Right forelimb (tissue), 1 donor: Measurements from ENCODE around the gene PELI2.

ENCODE experiments used
- DNase-seq: peaks from one replicate; pipeline ENCODE4 v3.0.0-alpha.2; 2018

The PELI2 gene

DNA sequence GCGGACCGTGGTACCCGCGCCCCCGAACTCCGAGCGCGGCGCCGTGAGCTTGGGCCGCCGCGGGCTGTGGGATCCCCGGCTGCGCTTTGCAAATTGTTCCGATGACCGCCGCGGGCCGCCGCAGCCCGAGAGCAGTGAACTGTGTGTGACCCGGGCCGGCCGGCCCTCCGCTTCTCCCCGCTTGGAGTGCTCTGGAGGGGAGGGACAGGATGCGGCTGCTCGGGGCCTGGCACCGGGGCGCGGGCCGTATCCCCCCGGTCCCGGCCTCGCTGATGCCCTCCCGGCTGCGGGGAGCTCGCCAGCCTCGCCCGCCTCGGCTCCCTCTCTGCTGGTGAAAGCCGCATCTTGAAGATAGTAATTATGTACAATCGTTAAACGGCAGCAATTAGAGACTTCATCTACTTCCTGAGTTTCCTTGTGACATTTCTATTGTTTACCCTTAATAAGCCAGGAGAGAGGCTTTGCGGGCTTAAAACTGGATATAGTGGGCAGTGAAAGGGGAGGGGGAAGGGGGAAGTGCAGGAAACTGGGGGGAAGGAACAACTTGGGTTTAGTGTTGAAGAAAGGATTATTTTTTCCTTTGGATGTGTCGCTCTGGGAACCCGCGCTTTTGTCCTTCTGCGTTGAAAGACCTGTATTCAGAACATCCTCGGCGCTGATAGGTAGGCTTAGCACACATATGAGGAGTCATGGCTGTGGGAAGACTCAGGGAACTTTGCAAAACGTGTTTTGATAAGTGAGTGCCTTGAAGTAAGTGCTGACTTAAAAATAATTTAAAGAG is 1.2 kb downstream of the PELI2 start:
- peak; percentile 78 for DNase-seq

DNA sequence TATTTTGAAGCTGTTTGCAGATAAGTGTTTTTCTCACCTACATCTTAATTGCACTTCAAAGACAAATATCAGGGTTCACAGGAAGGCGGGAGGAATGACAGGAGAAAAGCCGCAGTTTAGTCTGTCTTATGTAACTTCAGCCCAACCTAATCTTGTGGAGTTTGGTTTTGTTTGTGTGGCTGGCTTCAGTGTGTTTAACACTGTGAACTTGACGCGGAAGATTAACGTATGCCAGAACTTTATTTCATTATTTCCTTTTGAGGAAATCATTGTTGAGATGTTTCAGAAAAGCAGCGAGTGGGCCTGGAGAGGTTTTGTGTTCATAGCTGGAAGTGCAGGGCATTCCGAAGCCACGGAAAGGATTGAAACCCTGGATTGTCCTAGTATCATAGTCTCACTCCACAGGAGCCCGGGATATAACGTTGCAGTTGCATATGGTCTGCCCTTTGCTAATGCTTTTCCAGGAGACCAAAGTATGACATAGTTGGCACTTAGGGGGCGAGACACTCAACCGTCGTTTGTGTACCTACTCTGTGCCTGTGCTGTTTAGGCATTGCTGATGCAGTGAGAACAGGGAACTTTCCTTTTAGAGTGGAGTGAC is 2.0 kb downstream of the PELI2 start:
- no peak for DNase-seq

DNA sequence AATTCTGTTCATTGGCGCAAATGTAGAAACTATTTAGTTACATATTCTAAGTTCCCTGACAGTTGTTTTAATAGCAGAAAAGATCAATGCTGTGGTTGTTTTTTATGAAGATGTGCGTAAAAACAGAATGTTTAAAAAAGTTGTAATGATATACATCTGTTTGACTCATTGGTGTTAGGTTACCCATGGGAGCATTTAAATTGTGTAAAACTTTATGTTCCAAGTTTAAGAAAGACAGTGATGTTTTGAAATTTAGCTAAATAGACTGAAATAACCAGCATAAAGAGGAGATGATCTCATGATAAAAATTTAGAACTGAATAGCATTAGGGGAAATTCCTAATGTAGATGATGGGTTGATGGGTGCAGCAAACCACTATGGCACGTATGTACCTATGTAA is 3.6 kb downstream of the PELI2 start:
- no peak for DNase-seq

GRCh38 chr14:56122301-56122700 is 4.1 kb downstream of the PELI2 start:
- DNase-seq: no peak

DNA sequence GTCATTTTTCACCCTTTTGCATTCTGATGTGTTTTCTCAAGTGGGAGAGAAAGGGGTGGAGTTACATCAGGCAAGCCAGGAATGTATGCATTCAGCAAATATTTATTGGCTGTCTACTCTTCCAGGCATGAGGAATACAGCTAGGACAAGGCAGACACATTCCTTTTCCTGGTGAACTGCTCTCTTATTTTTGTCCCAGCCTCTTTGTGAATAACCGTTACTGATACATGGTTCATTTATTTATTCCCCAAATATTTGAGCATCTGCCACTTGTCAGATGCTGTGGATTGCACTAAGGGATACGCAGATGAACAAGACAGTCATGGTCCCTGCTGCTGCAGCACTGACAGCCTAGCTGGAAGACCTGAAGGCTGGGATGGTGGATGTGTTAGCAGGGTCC is 6.1 kb downstream of the PELI2 start:
- no peak for DNase-seq

DNA sequence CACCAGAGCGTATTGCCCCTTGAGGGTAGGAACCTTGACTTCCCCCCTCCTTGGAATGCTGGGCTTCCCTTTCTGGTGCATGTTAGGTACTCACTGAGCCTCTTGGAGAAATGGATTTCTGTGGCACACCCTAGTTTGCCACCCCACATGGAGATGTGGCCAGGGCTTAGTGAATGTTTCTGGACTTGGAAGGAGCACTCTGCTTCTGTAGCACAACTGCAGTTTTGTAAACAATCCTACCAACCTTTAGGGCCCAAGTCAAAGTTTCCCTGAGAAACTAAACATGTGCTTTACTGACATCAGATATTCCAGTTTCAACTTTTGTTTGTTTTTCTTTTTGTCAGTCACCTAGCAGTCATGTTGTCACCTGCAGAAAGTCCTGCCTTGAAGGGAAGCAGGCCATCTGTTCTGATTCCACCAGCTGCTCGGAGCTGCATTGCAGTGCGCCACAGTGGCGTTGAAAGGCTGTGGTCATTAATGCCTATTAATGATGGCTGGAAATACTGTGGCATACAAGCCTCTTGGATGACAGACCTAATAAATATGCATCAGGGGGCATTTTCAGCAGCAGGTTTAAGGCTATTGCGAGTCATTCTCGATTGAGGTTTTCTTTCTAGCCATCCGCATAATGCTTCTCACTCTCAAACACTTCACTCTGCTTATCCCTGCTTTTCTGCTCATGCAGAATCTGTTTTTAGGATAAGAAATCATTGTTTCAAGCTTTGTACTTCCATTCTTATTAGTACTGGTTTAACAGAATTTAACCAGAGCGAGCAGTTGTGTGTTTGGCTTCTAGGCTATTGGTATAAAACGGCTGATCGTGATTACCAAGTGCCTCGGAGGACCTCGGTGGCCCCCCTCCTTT is 7.8 kb downstream of the PELI2 start:
- no peak for DNase-seq

GRCh38 chr14:56126637-56126913 is 8.4 kb downstream of the PELI2 start:
- no peak for DNase-seq

- no peak for DNase-seq
These were observed 8.9 kb downstream of the PELI2 start for GRCh38 chr14:56127156-56127555.

DNA sequence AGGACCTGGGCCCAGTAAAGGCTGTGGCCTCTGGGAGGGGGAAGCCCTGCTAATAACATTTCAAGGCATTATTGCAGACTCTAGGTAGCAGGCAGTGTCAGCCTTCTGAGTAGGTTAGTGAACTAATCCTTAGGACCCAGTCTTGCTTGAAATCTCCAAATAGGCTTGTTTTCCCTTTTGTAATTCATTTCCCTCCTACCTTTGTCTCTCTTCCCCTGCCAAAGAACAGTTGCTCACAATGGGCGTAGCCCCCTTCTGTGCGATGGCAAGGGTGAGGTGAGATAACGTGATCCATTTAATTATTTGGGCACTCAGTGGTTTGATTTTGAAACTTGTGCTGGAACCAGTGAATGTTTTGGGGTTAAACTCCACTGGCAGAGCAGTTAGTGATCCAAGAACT is 10.9 kb downstream of the PELI2 start:
- no peak for DNase-seq

- no peak for DNase-seq
These were observed 11.7 kb downstream of the PELI2 start for GRCh38 chr14:56129933-56130332.

GRCh38 chr14:56131004-56131864 is 13.0 kb downstream of the PELI2 start:
- DNase-seq: no peak

DNA sequence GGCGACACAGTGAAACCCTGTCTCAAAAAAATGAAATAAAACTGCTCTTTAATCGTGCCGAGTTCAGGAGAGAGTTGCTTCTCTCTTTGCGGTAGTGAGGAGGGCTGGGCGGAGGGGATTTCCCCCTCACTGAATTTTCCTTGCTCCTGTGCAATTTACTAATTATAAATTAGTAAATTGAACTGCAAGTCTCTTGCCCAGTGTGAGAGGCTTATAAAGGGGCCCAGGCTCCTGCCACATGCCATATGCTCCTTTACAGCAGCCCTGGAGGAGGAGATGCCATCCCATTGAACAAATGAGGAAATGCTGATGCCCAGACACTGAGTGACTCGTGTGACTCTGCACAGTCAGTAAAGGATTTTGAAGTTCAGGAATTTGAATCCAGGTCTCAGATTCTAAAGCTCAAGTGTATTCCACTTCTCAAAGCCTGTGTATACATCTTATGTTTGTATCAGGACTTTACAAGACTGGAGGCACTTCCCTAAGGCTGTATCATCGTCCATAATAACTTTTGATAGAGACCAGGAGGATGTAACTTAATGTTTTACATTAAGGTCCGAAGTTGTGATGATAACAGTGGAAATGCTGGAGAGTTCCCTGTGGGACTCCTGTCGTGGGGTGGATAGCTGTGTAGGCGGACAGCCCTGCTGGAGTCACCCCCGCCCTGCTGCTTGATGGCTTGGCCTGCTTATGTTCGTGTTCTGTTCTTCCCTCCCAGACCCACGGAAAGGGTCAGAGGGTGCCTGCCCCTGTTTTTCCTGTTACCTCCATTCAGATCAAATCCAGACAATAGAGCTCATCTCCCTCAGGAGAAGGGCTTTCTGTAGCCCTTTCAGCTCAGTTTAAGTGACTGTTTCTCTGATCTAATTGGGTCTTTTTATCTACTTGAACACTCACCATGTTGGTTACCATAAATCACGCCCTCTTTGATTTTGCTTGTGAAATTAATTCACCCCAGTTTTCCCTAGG is 13.9 kb downstream of the PELI2 start:
- no peak for DNase-seq

GRCh38 chr14:56133547-56133946 is 15.3 kb downstream of the PELI2 start:
- DNase-seq: no peak

DNA sequence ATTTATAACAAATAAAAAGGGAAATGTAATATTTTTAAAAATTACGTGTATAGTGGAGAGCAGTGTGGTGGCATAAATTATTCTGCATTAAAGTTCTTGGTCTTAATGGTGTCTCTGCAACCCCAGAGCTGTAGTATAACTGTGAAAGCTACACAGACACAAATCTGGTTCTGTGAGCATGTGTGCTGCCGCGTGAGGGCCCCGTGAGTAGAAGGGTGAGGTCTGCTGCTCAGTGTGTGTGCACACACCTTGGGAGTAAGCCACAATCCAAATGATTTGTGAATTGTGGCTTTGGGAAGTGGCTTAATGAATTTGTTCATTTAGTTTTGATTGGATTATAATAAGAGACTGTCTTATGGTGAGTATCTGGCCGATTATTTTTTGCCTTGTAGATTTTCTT is 16.8 kb downstream of the PELI2 start:
- DNase-seq: no peak

DNA sequence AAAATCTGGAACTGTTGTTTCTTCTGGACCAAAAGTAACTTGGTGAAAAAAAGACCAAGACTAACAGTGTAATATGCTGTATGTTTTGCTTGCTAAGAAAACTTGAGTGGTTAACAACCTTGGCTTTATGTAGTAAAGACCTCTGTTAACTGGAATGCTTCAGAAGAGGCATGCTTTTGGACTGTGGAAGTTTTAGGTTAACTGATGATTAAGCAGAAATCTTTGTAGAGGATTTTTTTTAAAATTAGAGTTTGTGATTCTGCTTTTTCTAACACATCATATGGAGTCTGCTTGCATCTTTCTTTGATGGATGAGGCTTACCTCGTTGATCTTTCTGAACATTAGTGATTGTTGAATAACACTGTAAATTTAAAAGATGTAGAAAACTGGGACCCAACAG is 17.5 kb downstream of the PELI2 start:
- DNase-seq: no peak

- DNase-seq: no peak
These were observed 18.6 kb downstream of the PELI2 start for GRCh38 chr14:56136571-56137452.

DNA sequence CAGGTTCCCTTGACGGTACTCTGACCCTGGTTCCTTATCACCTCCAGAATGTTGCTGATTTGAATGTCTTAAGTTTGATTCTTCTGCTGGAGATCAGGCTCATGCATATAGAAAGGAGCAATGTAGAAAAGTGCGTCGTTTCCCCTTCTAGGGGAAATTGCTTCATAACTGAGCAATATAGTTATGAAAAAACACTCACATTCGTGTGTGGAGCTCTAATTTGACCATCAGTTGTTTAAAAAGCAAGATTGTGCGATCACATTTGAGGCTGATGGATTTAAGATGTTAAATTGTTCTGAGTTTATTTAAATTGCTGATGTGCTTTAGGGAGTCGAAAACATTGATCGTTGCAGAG is 19.2 kb downstream of the PELI2 start:
- no peak for DNase-seq

GRCh38 chr14:56137849-56138248 is 19.6 kb downstream of the PELI2 start:
- DNase-seq: no peak

DNA sequence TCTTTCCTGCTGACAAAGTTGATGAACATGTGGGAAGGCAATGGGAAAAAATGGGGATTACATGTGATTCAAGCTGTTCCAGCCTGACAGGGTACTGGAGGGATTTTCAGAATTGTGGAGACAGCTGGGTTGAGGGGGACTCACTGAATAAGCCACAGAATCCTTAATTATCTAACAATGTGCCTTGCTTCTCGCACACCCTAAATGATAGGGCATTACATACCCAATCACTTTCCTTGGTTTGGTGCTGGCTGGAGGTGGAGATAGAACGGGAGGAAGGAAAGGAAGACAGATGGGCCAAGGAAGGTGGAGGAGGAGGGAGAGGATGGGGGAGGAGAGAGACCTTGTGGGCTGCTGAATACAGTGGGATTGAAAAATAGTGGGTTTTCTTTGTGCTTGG is 20.7 kb downstream of the PELI2 start:
- no peak for DNase-seq

DNA sequence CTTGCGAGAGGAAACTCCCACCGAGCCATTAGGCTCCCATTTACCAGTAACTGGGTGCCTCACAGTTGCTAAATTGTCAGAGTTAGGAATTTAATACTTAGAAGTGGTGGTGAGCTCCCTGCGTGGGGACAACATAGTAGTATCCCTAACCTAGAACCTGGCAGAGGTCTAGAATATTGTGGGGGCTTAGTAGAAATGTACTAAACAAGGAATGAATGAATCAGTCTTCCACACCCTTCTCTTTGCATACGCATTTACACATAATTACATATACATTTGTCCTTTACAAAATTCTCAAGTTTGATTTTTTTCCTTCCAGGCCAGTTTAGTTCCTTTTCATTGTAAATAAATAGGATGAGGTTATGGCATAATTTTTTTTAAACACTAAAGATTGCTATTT is 24.1 kb downstream of the PELI2 start:
- DNase-seq: no peak

DNA sequence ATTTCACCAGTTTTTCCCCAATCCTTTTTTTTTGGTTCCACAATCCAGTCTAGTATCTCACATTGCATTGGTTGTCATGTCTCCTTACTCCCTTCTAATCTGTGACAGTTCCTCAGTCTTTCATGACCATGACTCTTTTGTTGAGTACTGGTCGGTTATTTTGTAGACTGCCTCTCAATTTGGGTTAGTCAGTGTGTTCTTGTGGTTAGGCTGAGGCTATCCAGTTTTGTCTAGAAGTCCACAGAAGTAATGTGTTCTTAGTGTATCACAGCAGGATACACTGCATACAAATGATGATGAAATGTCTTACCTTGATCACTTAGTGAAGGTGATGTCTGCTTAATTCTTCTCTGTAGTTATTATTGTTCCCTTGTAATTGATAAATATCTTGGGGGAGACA is 24.8 kb downstream of the PELI2 start:
- no peak for DNase-seq
